Subcutaneous adipose tissue (tissue), 4 donors: ENCODE results near the gene COX10. TPM values are rescaled to one million over a fixed set of nuclear protein-coding genes. Genes with fewer than 3 reads are reported as not detected.

Source experiments
- total RNA-seq, 4 donors: library from RNA; depleted of rRNA; stranded (reverse); fragments of >200 nt; gene quantifications; one replicate each; pipeline ENCODE4 v1.1.0, GENCODE V29; 2016
- TF ChIP-seq, protein P1 (sequence below): fragments of 450-650 bp; IDR thresholded peaks from one replicate; pipeline ENCODE4 v1.5.1; 2016; ENCODE audit warnings: low read depth, mild to moderate bottlenecking, control low read depth, antibody characterized with exemption, moderate library complexity

The COX10 gene
- total RNA-seq, 4 donors from 2014 or later: 13.9 to 25.9 (median 15.8) TPM

DNA sequence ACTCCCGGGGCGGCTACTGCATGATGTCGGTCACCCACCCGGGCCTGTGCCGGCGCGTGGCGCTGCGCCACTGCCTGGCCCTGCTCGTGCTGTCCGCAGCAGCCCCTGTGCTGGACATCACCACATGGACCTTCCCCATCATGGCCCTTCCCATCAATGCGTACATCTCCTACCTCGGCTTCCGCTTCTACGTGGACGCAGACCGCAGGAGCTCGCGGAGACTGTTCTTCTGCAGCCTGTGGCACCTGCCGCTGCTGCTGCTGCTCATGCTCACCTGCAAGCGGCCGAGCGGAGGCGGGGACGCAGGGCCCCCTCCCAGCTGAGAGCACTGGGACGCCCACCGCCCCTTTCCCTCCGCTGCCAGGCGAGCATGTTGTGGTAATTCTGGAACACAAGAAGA is 137.6 kb downstream of the COX10 start:
- TF ChIP-seq, protein P1, sequence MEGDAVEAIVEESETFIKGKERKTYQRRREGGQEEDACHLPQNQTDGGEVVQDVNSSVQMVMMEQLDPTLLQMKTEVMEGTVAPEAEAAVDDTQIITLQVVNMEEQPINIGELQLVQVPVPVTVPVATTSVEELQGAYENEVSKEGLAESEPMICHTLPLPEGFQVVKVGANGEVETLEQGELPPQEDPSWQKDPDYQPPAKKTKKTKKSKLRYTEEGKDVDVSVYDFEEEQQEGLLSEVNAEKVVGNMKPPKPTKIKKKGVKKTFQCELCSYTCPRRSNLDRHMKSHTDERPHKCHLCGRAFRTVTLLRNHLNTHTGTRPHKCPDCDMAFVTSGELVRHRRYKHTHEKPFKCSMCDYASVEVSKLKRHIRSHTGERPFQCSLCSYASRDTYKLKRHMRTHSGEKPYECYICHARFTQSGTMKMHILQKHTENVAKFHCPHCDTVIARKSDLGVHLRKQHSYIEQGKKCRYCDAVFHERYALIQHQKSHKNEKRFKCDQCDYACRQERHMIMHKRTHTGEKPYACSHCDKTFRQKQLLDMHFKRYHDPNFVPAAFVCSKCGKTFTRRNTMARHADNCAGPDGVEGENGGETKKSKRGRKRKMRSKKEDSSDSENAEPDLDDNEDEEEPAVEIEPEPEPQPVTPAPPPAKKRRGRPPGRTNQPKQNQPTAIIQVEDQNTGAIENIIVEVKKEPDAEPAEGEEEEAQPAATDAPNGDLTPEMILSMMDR: no peak

DNA sequence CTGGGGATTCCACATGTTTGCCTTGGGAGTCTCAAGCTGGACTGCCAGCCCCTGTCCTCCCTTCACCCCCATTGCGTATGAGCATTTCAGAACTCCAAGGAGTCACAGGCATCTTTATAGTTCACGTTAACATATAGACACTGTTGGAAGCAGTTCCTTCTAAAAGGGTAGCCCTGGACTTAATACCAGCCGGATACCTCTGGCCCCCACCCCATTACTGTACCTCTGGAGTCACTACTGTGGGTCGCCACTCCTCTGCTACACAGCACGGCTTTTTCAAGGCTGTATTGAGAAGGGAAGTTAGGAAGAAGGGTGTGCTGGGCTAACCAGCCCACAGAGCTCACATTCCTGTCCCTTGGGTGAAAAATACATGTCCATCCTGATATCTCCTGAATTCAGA is 138.5 kb downstream of the COX10 start:
- TF ChIP-seq, protein P1: no peak

DNA sequence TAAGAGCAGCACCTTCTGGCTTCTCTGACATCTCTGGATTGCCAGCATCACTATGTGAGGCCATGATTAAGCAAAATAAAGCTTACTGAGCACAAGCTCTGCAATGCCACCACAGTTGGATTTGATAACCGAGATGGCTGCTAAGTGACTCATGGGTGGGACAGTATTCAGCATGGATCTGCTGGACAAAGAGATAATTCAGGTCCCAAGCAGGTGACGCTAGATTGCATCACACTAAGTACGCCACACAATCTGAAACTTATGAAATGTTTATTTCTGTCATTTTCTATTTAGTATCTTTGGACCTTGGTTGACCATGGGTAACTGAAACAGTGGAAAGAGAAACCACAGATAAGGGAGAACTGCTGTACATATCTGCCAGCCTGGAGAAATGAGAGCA is 139.9 kb downstream of the COX10 start:
- TF ChIP-seq, protein P1: no peak

DNA sequence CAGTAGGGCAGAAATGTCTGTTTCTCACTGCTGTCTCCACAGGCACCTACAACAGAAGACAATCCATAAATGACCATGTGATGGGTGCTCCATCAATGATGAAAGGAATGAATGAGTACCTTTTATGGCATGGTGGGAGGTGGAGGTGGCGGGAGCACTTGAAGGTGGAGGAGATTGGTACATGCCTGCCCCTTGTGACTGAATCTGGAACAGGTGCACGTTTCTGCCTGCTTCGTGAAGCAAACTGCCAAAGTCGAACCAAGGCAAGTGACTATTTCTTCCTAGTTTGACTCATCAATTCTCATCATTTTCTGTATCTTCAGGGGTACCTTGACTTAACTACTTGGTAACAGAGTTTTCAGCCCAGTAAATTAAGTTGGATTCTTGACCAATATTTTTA is 141.9 kb downstream of the COX10 start:
- TF ChIP-seq, protein P1: no peak

DNA sequence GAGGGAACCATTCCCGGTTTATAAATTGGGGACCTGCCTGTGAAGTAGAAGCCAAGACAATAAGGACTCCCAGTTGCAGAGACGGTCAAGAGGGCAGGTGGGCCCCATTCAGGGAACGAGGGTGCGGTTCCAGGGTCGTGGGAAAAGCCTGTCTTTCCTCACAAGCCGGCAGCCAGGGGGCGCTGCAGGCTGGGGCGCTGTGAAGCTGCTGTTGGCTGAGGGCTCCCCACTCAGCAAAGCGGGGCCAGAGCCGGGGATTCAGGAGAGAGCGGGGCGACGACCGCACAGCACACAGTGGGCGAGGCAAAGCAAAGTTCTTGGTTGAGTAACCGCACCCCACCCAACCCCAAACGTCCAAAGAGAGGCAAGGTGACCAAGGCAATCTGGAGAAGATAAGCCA is 142.5 kb downstream of the COX10 start:
- TF ChIP-seq, protein P1: no peak

DNA sequence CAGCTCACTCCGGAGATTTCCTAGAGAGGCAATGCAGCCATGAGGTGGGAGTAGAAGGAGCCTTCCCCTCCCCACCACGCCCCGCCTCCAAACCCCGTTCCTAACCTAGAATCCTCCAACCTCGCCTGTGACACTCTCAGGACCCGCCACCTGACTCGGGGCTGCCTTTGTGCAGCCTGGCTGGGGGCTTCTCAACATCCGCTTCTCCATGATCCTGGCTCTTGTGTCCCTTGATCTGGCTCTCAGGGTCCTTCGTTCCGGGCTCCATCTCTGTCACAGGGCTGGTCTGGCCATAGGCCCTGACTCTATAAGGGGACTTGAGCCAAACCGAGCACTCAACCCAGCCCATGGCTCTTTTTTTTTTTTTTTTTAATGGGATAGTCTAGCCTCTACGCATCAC is 143.1 kb downstream of the COX10 start:
- TF ChIP-seq, protein P1: no peak

DNA sequence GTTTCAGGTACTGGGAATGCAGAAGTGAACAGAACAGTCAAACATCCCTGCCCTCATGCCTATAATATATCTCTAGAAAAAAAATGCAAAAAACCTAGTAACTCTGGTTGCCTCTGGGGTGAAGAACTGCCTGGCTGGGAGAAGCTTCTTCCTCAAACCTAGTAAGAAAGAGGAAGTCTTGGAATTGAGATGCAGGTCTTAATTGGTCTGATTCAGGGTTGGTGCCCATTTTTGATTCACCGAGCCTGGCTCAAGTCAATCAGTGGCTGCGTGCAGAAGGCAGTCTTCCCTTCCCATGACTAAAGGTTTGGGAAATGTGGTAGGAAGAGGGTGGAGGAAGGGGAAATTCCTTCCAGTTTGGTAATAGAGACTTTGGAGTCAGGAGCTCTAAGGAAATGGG is 145.0 kb downstream of the COX10 start:
- TF ChIP-seq, protein P1: no peak
